Adrenal gland (tissue), 5 donors: Measurements from ENCODE around the gene LZTFL1.

Experiments used
- CTCF ChIP-seq, 6 experiments: fragments of 450-650 bp in 4 of 6; fragments of 200-600 bp in 2 of 6; sonication (generic) in 1 of 6; IDR thresholded peaks; 1 replicate in 5 of 6; 2 replicates in 1 of 6; pipeline versions ENCODE4 v1.5.1 to v1.8.0; 2016 to 2021; ENCODE audit warnings: antibody characterized with exemption in 6 of 6, mild to moderate bottlenecking in 2 of 6, moderate library complexity in 1 of 6
- POLR2A ChIP-seq, 2 donors: fragments of 450-650 bp; IDR thresholded peaks; one replicate each; pipeline ENCODE4 v1.6.1; 2017; ENCODE audit warnings: antibody characterized with exemption in 2 of 2, mild to moderate bottlenecking in 2 of 2, moderate library complexity in 1 of 2
- donor health status: DM: no; HTN: no; CAD: no.

DNA sequence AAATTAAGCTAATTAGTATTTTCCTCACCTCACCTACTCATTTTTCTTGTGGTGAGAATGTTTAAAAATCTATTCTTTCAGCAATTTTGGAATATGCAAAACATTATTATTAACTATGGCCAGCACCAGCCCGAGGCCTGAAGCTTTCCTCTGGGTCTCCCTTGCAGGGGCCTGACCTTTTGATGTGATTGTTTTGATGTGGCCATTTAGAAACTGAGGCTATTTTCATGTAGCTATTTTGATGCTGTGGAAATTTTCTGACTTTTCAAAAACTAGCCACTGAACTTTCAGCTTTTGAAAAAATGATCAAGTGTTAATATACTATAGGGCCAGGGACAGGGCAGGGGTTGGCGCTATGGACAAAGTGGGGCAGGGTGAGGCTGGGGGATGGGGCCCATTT, 36.2 kb upstream of the LZTFL1 start:
- no peak for TF ChIP-seq CTCF (IDR thresholded peaks at IDR 0.05)
- no peak for TF ChIP-seq POLR2A (IDR thresholded peaks at IDR 0.05)
